T-helper 2 cell treated with Interferon-gamma antibody and Interleukin-4, amounts not matched to agents 5 μg/mL and 100 μg/mL, for 36 hours (primary cell): ENCODE data around the gene THSD4.

Source experiments
- DNase-seq: peaks from one replicate; pipeline ENCODE4 v3.0.0; 2021; ENCODE audit warnings: low spot score
- H3K27ac Mint-ChIP-seq: one replicate; pipeline ENCODE4 v1.8.0; 2021; ENCODE audit warnings: mild to moderate bottlenecking, mixed read lengths
- H3K27me3 Mint-ChIP-seq: one replicate; pipeline ENCODE4 v1.8.0; 2021; ENCODE audit warnings: low read depth, mixed read lengths
- H3K36me3 Mint-ChIP-seq: one replicate; pipeline ENCODE4 v1.8.0; 2021; ENCODE audit warnings: low read depth, mixed read lengths
- H3K4me1 Mint-ChIP-seq: one replicate; pipeline ENCODE4 v1.8.0; 2021; ENCODE audit warnings: low read depth, mixed read lengths
- H3K4me3 Mint-ChIP-seq: one replicate; pipeline ENCODE4 v1.8.0; 2022; ENCODE audit warnings: mild to moderate bottlenecking, moderate library complexity, mixed read lengths
- H3K9me3 Mint-ChIP-seq: one replicate; pipeline ENCODE4 v1.8.0; 2021; ENCODE audit warnings: mixed read lengths

Gene THSD4

DNA sequence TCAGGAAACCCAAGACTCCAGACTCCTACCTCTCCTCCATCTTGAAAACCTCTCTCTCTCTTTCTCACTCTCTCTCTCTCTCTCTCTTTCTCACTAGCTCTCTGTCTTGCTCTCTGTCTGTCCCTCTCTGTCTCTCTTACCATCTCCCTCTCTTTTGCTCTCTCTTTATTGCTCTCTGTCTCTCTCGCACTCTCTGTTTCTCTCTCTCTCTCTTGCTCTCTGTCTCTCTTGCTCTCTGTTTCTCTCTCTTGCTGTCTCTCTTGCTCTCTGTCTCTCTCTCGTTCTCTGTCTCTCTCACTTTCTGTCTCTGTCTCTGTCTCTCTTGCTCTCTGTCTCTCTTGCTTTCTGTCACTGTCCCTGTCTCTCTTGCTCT, 620.1 kb downstream of the THSD4 start:
- Mint-ChIP-seq H3K36me3 (no peaks in the 10 kb centered on the region), H3K27ac (no peak overlapping the region), H3K4me3 (no peak overlapping the region), H3K4me1 (no peaks in the 10 kb centered on the region), H3K9me3 (no peaks in the 10 kb centered on the region), H3K27me3 (peaks cover 7% of the 10 kb centered on the region)
- DNase-seq = no peak

DNA sequence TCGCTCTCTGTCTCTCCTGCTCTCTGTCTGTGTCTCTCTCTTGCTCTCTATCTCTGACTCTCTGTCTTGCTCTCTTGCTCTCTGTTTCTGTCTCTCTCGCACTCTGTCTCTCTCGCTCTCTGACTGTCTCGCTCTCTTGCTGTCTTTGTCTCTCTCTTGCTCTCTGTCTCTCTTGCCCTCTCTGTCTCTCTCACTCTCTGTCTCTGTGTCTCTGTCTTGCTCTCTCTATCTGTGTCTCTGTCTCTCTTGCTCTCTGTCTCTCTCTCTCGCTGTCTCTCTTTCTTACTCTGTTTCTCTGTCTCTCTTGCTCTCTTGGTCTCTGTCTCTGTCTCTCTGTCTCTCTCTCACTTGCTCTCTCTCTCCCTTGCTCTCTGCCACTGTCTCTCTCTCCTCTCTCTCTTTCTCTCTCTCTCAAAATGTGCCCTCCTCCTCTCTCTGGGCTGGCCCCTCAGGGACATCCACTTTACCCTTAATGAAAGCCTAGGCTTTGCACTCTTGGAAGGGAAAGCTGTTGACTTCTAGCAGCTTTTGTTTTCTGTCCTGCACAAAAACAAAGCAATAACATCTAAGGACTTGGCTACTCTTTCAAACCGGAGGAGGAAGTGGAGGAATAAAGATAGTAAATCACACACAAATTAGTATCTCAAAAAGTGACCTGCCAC, 621.1 kb downstream of the THSD4 start:
- no peaks in the 10 kb centered on the region for H3K4me1 Mint-ChIP-seq
- no peak overlapping the region for H3K4me3 Mint-ChIP-seq
- H3K9me3 Mint-ChIP-seq = no peaks in the 10 kb centered on the region

DNA sequence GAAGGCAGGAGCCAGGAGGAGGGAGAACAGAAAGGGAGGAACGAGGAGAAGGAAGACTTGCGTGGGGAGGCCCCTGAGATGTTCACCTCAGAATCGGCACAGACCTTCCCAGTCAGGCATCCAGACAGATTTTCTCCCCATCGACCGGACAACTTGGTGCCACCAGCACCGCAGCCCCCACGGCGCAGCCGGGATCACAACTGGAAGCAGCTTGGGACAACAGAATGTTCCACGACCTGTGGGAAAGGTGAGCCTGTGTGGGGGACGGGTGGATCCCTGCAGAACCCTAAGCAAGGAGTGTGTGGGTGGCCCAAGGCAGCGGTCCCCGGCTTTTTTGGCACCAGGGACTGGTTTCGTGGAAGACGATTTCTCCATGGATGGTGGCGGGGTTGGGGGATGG, 622.5 kb downstream of the THSD4 start:
- no peaks in the 10 kb centered on the region for H3K9me3 Mint-ChIP-seq
- no peaks in the 10 kb centered on the region for H3K4me1 Mint-ChIP-seq
- no peak overlapping the region for H3K4me3 Mint-ChIP-seq
- H3K36me3 Mint-ChIP-seq = no peaks in the 10 kb centered on the region
- H3K27ac Mint-ChIP-seq = no peak overlapping the region
- peaks cover 8% of the 10 kb centered on the region for H3K27me3 Mint-ChIP-seq
- no peak for DNase-seq

More for the DNA sequence above, 621.1 kb downstream of the THSD4 start:
- peaks cover 7% of the 10 kb centered on the region for H3K27me3 Mint-ChIP-seq
- H3K27ac Mint-ChIP-seq = no peak overlapping the region
- H3K36me3 Mint-ChIP-seq = no peaks in the 10 kb centered on the region
- DNase-seq = no peak

DNA sequence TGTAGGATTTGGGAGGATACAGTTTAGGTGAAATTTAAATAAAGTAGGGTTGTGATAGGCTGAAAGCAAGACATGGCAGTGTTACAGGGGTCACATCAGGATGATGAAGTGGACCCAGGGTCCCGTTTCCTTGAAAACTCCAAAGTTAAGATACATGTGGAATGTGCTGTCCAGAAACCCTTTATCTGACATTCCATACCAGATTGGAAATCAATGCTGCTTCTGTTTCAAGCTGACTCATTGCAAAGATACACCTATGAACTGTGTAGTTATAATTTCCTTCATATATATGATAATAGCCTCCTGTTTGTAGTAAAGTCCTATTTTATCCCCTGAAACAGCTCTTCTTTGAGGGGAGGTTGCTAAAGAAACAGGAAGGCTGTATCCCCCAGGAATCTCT, 624.1 kb downstream of the THSD4 start:
- H3K27ac Mint-ChIP-seq = no peak overlapping the region
- no peak overlapping the region for H3K4me3 Mint-ChIP-seq
- H3K27me3 Mint-ChIP-seq = peaks cover 12% of the 10 kb centered on the region
- no peak for DNase-seq
- no peaks in the 10 kb centered on the region for H3K4me1 Mint-ChIP-seq
- no peaks in the 10 kb centered on the region for H3K9me3 Mint-ChIP-seq
- no peaks in the 10 kb centered on the region for H3K36me3 Mint-ChIP-seq

DNA sequence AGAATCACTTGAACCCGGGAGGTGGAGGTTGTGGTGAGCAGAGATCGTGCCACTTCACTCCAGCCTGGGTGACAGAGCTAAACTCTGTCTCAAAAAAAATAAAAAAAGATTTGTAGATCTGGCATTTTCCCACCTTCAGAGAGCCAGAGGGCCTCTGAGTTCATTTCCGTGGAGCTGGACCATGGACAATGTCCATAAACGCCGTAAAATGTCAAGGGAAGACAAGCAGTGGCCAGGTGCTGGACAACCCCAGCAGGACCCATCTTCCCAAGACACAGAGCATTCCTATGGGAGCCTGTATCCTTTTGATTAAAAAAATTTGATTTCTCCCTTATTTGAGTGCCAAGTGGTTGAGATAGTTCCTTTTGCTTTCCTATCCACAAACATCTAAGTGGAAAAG, 627.7 kb downstream of the THSD4 start:
- H3K27ac Mint-ChIP-seq = no peak overlapping the region
- no peaks in the 10 kb centered on the region for H3K9me3 Mint-ChIP-seq
- H3K36me3 Mint-ChIP-seq = no peaks in the 10 kb centered on the region
- H3K4me3 Mint-ChIP-seq = no peak overlapping the region
- no peak for DNase-seq
- peaks cover 7% of the 10 kb centered on the region for H3K27me3 Mint-ChIP-seq
- H3K4me1 Mint-ChIP-seq = no peaks in the 10 kb centered on the region

DNA sequence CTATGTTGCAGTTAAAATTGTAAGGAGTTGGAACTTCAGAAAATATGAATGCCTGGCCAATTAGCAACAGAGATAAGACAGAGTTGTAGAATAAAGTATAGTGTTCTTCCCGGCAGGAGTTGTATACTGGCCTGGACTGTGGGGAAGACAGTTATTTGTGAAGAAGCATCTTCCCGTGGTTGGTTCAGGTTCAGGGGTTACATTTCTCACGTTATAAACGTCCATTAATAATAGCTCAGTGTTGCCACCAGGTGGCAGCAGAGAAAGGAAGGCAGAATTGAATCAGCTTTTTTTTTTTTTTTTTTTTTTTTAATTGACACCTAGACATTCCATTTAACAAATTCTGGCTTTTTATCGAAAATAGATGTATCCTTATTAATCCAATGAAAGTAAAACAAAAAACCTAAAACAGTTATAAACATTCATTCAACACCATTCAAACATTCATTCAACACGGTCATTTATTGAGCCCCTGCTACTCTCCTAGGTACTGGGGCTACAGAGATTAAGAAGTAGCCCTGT, 628.7 kb downstream of the THSD4 start:
- H3K27me3 Mint-ChIP-seq = peaks cover 7% of the 10 kb centered on the region
- no peaks in the 10 kb centered on the region for H3K4me1 Mint-ChIP-seq
- no peaks in the 10 kb centered on the region for H3K36me3 Mint-ChIP-seq
- no peak for DNase-seq
- no peak overlapping the region for H3K27ac Mint-ChIP-seq
- no peak overlapping the region for H3K4me3 Mint-ChIP-seq
- no peaks in the 10 kb centered on the region for H3K9me3 Mint-ChIP-seq

DNA sequence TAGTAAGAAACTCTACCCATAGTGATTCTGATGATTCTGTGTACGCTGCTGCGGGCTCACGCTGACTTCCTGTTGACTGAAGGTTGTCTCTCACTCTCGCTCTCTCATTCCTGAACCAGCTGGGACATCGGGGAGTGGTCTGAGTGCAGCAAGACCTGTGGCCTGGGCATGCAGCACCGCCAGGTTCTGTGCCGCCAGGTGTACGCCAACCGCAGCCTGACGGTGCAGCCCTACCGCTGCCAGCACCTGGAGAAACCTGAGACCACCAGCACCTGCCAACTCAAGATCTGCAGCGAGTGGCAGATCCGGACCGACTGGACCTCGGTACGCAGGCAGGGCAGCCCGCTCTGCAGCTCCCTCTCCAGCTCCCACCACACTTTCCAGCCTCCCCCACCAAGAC, 631.4 kb downstream of the THSD4 start:
- no peak for DNase-seq
- Mint-ChIP-seq H3K36me3 (no peaks in the 10 kb centered on the region), H3K9me3 (no peaks in the 10 kb centered on the region), H3K27ac (no peak overlapping the region), H3K4me1 (no peaks in the 10 kb centered on the region), H3K27me3 (peaks cover 7% of the 10 kb centered on the region), H3K4me3 (no peak overlapping the region)

DNA sequence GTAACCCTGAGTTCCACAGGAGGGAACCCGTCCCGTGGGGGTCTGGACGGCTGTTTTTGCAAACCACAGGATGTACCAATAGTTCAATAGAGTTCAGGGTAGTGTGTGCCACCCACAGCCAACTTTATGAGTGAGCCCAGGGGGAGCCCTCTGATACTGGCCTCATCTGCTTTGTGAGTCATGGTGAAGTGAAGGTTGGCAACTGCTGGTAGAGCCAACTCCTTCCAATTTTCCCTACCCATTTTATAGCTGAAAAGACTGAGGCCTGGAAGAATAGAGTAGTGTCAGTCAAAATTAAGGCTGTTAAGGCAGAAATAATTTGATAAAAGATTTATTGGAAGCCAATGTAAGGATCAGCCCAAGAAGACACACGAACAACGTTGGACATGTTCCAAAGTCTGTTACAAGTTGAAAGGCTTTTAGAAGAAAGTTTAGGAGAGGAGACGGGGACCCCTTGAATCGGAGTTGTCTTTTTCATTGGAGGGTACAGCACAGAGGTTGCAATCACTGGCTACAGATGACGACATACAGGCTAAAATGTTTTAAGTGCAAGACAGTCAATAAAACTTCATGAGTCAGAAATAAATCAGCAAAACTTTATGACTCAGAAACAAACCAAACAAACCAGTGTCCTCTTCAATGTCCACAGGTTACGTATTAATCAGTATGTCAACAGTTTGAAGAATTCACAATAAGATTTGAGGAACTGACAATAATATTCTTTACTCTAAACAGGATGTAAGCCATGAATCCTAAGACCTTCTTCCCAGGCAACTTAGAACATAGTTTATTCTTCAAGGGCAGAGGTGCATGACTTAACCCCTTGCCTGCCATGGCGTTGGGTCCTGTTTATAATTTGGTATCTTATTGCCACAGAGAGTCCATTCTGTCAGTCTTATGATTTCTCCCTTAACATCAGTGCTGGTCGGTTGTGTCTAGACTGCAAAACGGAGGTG, 632.1 kb downstream of the THSD4 start:
- H3K36me3 Mint-ChIP-seq = no peaks in the 10 kb centered on the region
- no peaks in the 10 kb centered on the region for H3K4me1 Mint-ChIP-seq
- no peaks in the 10 kb centered on the region for H3K9me3 Mint-ChIP-seq
- H3K27me3 Mint-ChIP-seq = peaks cover 3% of the 10 kb centered on the region
- no peak overlapping the region for H3K4me3 Mint-ChIP-seq
- no peak overlapping the region for H3K27ac Mint-ChIP-seq
- DNase-seq = no peak

DNA sequence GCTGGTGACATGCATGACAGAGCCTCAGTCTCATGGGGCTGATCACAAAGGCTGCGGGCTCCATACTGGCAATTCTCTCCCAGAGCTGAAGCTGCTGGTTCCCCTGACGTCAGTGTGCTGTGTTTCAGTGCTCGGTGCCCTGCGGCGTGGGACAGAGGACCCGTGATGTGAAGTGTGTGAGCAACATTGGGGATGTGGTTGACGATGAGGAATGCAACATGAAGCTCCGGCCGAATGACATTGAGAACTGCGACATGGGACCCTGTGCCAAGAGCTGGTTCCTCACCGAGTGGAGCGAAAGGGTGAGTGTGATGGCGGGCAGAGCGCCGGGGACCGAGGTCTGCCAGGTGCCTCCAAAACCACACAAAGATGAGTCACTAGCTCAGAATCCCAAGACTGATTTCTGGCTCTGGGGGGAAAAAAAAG, 633.0 kb downstream of the THSD4 start:
- H3K4me1 Mint-ChIP-seq = peaks cover 4% of the 10 kb centered on the region
- H3K27me3 Mint-ChIP-seq = peaks cover 3% of the 10 kb centered on the region
- no peak overlapping the region for H3K27ac Mint-ChIP-seq
- H3K9me3 Mint-ChIP-seq = no peaks in the 10 kb centered on the region
- no peaks in the 10 kb centered on the region for H3K36me3 Mint-ChIP-seq
- no peak overlapping the region for H3K4me3 Mint-ChIP-seq
- DNase-seq = no peak

DNA sequence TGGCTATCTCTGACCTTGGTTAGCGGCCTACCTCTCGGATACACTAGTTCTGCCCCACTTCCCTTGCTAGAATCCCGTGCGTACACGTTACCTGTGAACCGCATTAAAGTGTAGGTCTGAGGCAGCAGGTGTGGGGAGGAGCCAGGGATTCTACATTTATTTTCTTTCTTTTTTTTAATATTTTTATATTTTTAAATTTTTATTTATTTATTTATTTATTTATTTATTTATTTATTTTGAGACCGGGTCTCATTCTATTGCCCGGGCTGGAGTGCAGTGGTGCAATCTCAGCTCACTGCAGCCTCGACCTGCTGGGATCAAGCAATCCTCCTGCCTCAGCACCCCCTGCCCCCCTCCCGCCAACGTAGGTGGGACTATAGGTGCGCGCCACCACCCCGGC, 634.2 kb downstream of the THSD4 start:
- Mint-ChIP-seq H3K4me3 (no peak overlapping the region), H3K9me3 (no peaks in the 10 kb centered on the region), H3K36me3 (no peaks in the 10 kb centered on the region), H3K27ac (no peak overlapping the region), H3K4me1 (peaks cover 4% of the 10 kb centered on the region), H3K27me3 (no peaks in the 10 kb centered on the region)
- DNase-seq = no peak

DNA sequence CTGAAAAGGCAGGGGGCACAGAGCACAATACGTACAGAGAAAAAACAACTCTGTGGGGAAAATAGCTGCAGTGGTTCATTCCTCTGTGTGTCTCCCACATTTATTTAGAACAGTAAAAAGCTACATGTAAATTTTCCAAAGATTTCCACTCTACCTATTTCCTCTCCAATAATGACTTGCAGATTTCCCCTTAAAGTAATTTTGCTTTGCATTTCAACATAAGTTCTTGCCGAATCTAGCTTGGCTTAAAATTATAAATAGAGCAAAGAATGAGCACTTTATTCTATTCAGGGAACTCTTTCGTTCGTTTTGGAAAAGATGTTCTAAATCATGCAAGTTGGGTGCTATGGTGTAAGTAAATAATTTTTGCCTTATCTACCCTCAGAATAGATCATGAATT, 636.9 kb downstream of the THSD4 start:
- H3K4me3 Mint-ChIP-seq = no peak overlapping the region
- H3K27ac Mint-ChIP-seq = no peak overlapping the region
- H3K27me3 Mint-ChIP-seq = peaks cover 5% of the 10 kb centered on the region
- no peaks in the 10 kb centered on the region for H3K36me3 Mint-ChIP-seq
- no peak for DNase-seq
- no peaks in the 10 kb centered on the region for H3K9me3 Mint-ChIP-seq
- H3K4me1 Mint-ChIP-seq = peaks cover 4% of the 10 kb centered on the region

DNA sequence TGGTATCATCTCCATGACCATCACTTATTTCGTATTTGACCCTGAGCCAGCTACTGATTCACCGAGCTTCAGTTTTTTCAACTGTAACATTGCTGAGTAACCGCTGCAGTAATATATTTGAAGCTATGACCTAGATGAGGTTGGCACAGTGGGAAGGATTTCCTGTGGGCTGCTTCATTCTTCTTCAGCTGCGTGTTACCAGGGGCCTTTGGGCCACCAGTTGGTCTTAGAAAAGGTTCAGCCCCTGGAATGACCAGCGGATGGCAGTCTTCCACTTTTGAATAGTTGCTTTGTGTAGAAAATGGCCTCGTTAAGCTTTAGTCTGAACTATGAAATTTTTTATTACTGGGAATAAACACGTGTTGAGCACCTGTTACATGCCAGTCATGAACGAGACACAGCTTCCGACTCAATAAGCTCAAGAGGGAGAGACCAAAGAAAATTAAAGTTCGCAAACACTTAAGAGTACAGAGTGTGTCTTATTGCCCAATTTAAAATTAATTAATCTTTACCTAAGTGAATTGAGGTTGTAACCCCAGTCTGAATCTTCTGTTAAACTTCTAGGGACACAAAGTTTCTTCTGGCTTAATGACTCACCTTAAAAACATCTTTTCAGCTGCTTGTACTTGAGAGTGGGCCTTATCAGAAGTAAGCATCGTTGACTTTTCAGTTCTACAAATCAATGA, 637.5 kb downstream of the THSD4 start:
- DNase-seq = no peak
- H3K4me3 Mint-ChIP-seq = no peak overlapping the region
- H3K9me3 Mint-ChIP-seq = no peaks in the 10 kb centered on the region
- peaks cover 4% of the 10 kb centered on the region for H3K4me1 Mint-ChIP-seq
- no peak overlapping the region for H3K27ac Mint-ChIP-seq
- peaks cover 5% of the 10 kb centered on the region for H3K27me3 Mint-ChIP-seq
- H3K36me3 Mint-ChIP-seq = no peaks in the 10 kb centered on the region

DNA sequence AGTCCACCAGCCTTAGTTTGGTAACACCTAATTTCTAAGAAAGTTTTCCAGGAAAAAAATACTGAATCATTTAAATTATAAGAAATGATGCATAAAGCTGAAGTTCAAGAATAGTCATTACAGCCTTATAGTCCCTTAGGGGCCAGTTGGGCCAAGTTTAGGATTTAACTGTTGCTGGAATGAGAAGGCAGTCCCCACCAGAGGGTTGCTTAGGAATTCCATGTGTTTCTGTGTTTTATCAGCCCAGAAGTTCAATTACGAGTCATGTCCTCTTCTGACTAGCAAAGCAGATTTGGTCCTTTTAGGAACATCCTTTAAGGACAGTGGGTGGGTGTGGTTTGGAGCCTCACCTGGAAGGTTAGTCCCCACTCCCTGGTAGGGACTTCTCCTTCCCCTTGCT, 638.1 kb downstream of the THSD4 start:
- peaks cover 4% of the 10 kb centered on the region for H3K4me1 Mint-ChIP-seq
- H3K27me3 Mint-ChIP-seq = peaks cover 5% of the 10 kb centered on the region
- no peak overlapping the region for H3K27ac Mint-ChIP-seq
- DNase-seq = no peak
- H3K9me3 Mint-ChIP-seq = no peaks in the 10 kb centered on the region
- no peak overlapping the region for H3K4me3 Mint-ChIP-seq
- no peaks in the 10 kb centered on the region for H3K36me3 Mint-ChIP-seq

DNA sequence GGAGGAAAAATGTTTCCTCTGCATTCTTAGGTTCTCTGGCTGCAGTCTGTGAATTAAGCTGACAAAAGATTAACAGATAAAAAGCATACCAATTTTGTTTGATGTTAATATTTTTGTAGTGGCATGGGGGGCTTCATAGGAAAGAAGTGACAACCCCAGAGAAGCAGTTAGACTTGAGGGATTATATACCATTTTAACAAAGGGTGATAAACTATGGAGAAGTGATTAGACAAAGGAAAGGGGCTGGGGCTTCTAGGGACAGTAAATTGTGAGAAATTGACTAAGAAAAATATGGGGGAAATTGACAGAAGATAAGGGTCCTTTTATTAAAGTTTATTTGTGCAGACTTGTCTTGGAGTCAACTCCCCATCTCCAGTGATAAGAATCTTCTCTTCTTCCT, 639.4 kb downstream of the THSD4 start:
- H3K4me3 Mint-ChIP-seq = no peak overlapping the region
- H3K4me1 Mint-ChIP-seq = peaks cover 4% of the 10 kb centered on the region
- peaks cover 5% of the 10 kb centered on the region for H3K27me3 Mint-ChIP-seq
- no peak for DNase-seq
- no peaks in the 10 kb centered on the region for H3K36me3 Mint-ChIP-seq
- H3K9me3 Mint-ChIP-seq = no peaks in the 10 kb centered on the region
- H3K27ac Mint-ChIP-seq = no peak overlapping the region
